IPS-18a (cell line): Measurements from ENCODE around the gene WDR41.

Source experiments
- H3K27ac ChIP-seq: one replicate; pipeline ENCODE4 v1.5.1; 2013; ENCODE audit warnings: low read length
- H3K27me3 ChIP-seq: one replicate; pipeline ENCODE4 v1.6.1; 2013; ENCODE audit warnings: mild to moderate bottlenecking, low read length; ENCODE audit not compliant: control insufficient read depth, insufficient read depth
- H3K36me3 ChIP-seq: one replicate; pipeline ENCODE4 v1.6.1; 2013; ENCODE audit warnings: low read depth, low read length; ENCODE audit not compliant: control insufficient read depth
- H3K4me1 ChIP-seq: one replicate; pipeline ENCODE4 v1.6.1; 2013; ENCODE audit warnings: low read depth, low read length; ENCODE audit not compliant: control insufficient read depth
- H3K4me3 ChIP-seq: one replicate; pipeline ENCODE4 v1.5.1; 2013; ENCODE audit warnings: low read length
- H3K9ac ChIP-seq: one replicate; pipeline ENCODE4 v1.6.1; 2013; ENCODE audit warnings: mild to moderate bottlenecking, low read length, moderate library complexity
- H3K9me3 ChIP-seq: one replicate; pipeline ENCODE4 v1.6.1; 2013; ENCODE audit warnings: low read depth, low read length; ENCODE audit not compliant: control insufficient read depth

Gene WDR41

GRCh38 chr5:77443670-77444069 is 48.4 kb downstream of the WDR41 start:
- Histone ChIP-seq H3K9me3 (no peaks in the 10 kb centered on the region), H3K27me3 (no peaks in the 10 kb centered on the region), H3K27ac (no peak overlapping the region), H3K9ac (no peak overlapping the region), H3K4me1 (no peaks in the 10 kb centered on the region), H3K4me3 (no peak overlapping the region), H3K36me3 (peaks cover under 1% of the 10 kb centered on the region)

GRCh38 chr5:77438071-77438470 is 54.0 kb downstream of the WDR41 start:
- no peaks in the 10 kb centered on the region for H3K9me3 ChIP-seq
- no peak overlapping the region for H3K9ac ChIP-seq
- H3K4me3 ChIP-seq, result no peak overlapping the region
- H3K27ac ChIP-seq, result no peak overlapping the region
- peaks cover 6% of the 10 kb centered on the region for H3K36me3 ChIP-seq
- no peaks in the 10 kb centered on the region for H3K4me1 ChIP-seq
- H3K27me3 ChIP-seq, result no peaks in the 10 kb centered on the region

GRCh38 chr5:77437194-77437593 is 54.9 kb downstream of the WDR41 start:
- H3K27me3 ChIP-seq, result no peaks in the 10 kb centered on the region
- H3K4me3 ChIP-seq, result no peak overlapping the region
- H3K4me1 ChIP-seq, result no peaks in the 10 kb centered on the region
- H3K9ac ChIP-seq, result no peak overlapping the region
- H3K36me3 ChIP-seq, result peaks cover 9% of the 10 kb centered on the region
- H3K27ac ChIP-seq, result no peak overlapping the region
- no peaks in the 10 kb centered on the region for H3K9me3 ChIP-seq

- Histone ChIP-seq H3K36me3 (peaks cover 14% of the 10 kb centered on the region), H3K27ac (no peak overlapping the region), H3K4me3 (no peak overlapping the region)
These were observed 60.4 kb downstream of the WDR41 start for GRCh38 chr5:77431719-77432118.

GRCh38 chr5:77431286-77431685 is 60.8 kb downstream of the WDR41 start:
- no peak overlapping the region for H3K4me3 ChIP-seq
- H3K9me3 ChIP-seq, result no peaks in the 10 kb centered on the region
- peaks cover 14% of the 10 kb centered on the region for H3K36me3 ChIP-seq
- H3K4me1 ChIP-seq, result no peaks in the 10 kb centered on the region
- no peaks in the 10 kb centered on the region for H3K27me3 ChIP-seq
- no peak overlapping the region for H3K27ac ChIP-seq
- H3K9ac ChIP-seq, result no peak overlapping the region

More at GRCh38 chr5:77431719-77432118, 60.4 kb downstream of the WDR41 start:
- Histone ChIP-seq H3K4me1 (no peaks in the 10 kb centered on the region), H3K9ac (no peak overlapping the region), H3K27me3 (no peaks in the 10 kb centered on the region), H3K9me3 (no peaks in the 10 kb centered on the region)

- Histone ChIP-seq H3K4me1 (no peaks in the 10 kb centered on the region), H3K9me3 (no peaks in the 10 kb centered on the region), H3K27me3 (no peaks in the 10 kb centered on the region), H3K36me3 (peaks cover 9% of the 10 kb centered on the region), H3K9ac (no peak overlapping the region), H3K27ac (no peak overlapping the region), H3K4me3 (no peak overlapping the region)
These were observed 61.4 kb downstream of the WDR41 start for GRCh38 chr5:77430726-77431125.

- H3K4me1 ChIP-seq, result no peaks in the 10 kb centered on the region
- H3K9ac ChIP-seq, result no peak overlapping the region
- H3K9me3 ChIP-seq, result no peaks in the 10 kb centered on the region
- no peak overlapping the region for H3K27ac ChIP-seq
- H3K36me3 ChIP-seq, result peaks cover 8% of the 10 kb centered on the region
- no peak overlapping the region for H3K4me3 ChIP-seq
- no peaks in the 10 kb centered on the region for H3K27me3 ChIP-seq
These were observed 63.6 kb downstream of the WDR41 start for GRCh38 chr5:77428526-77428925.

GRCh38 chr5:77427998-77428397 is 64.1 kb downstream of the WDR41 start:
- no peak overlapping the region for H3K27ac ChIP-seq
- H3K4me3 ChIP-seq, result no peak overlapping the region
- no peaks in the 10 kb centered on the region for H3K9me3 ChIP-seq
- H3K9ac ChIP-seq, result no peak overlapping the region
- no peaks in the 10 kb centered on the region for H3K27me3 ChIP-seq
- H3K36me3 ChIP-seq, result peaks cover 8% of the 10 kb centered on the region
- H3K4me1 ChIP-seq, result no peaks in the 10 kb centered on the region

- no peak overlapping the region for H3K9ac ChIP-seq
- H3K4me1 ChIP-seq, result no peaks in the 10 kb centered on the region
- no peak overlapping the region for H3K27ac ChIP-seq
- H3K9me3 ChIP-seq, result no peaks in the 10 kb centered on the region
- H3K4me3 ChIP-seq, result no peak overlapping the region
- H3K36me3 ChIP-seq, result peaks cover 3% of the 10 kb centered on the region
- H3K27me3 ChIP-seq, result no peaks in the 10 kb centered on the region
These were observed 65.4 kb downstream of the WDR41 start for GRCh38 chr5:77426670-77427069.

GRCh38 chr5:77425998-77426659 is 66.0 kb downstream of the WDR41 start:
- H3K27ac ChIP-seq, result no peak overlapping the region
- no peak overlapping the region for H3K9ac ChIP-seq
- no peak overlapping the region for H3K4me3 ChIP-seq
- H3K4me1 ChIP-seq, result no peaks in the 10 kb centered on the region
- no peaks in the 10 kb centered on the region for H3K27me3 ChIP-seq
- H3K36me3 ChIP-seq, result peaks cover 3% of the 10 kb centered on the region
- no peaks in the 10 kb centered on the region for H3K9me3 ChIP-seq

GRCh38 chr5:77425420-77425819 is 66.7 kb downstream of the WDR41 start:
- Histone ChIP-seq H3K36me3 (peaks cover 3% of the 10 kb centered on the region), H3K9ac (no peak overlapping the region), H3K4me3 (no peak overlapping the region), H3K27me3 (no peaks in the 10 kb centered on the region), H3K4me1 (no peaks in the 10 kb centered on the region), H3K27ac (no peak overlapping the region), H3K9me3 (no peaks in the 10 kb centered on the region)

- no peaks in the 10 kb centered on the region for H3K9me3 ChIP-seq
- no peaks in the 10 kb centered on the region for H3K4me1 ChIP-seq
- H3K9ac ChIP-seq, result no peak overlapping the region
- H3K27me3 ChIP-seq, result no peaks in the 10 kb centered on the region
- peaks cover 3% of the 10 kb centered on the region for H3K36me3 ChIP-seq
- H3K27ac ChIP-seq, result no peak overlapping the region
- H3K4me3 ChIP-seq, result no peak overlapping the region
These were observed 67.2 kb downstream of the WDR41 start for GRCh38 chr5:77424921-77425320.
